ENCODE measurements around the gene GYPC.

Gene GYPC

DNA sequence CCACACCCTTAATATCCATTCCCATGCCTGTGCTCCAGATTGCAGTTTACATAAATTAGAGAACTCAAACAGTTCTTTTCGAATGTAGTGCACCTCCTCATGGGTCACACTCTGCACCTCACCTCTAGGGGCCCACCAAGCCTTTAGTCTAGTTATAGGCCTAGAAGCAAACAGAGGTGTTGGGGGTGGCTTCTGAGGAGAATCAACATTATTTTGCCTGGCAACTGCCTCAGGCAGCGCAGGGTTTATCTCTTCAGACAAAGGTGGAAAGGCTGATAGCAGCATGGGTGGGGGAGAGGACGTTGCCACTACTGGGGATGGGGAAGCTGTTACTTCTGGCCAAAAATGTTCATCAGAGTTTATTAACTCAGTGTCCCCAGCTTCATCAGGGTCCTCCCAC is 5.0 kb upstream of the GYPC start:
- DNase-seq (ENCODE audit: low spot score) = no peak

DNA sequence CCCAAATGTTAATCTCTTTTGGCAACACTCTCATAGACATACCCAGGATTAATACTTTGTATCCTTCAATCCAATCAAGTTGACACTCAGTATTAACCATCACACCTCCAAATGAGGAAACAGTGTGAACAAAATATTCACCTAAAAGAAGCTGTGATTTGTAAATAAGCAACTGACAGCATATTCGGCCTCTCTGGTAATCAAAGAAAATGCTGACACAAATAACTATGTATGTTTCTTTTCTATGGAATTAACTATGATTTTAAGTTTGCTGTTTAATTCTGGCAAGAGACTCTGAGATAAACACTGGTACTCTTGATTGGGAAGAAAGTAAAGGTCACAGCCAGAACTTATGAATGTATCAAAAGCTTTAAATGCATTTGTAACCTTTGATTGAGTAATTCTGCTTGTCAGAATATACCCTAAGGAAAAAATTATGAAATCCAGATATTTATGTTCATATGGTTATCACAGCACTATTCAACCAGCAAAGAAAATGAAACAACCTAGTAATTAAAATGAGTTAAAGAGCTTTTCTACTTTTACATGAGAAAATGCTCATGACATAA is 3.6 kb upstream of the GYPC start:
- no peak for DNase-seq (ENCODE audit: low spot score)

DNA sequence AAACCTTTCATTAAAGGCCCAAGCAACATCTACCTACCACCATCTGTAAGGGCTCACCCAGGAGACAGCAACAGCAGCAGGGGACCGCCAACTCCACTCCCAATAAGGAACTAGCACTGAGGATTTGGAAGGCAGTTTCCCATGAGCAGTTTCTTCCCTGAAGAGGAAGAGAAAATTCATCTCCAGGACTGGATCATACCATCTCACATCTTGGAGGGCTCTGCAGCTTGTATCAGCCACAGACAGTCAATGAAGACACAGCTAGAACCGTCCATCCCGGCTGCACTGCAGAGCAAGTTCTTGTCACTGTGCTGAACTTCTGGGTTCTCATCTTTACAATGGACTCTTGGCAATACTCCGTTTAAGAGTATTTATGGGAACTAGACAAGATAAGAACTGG is 2.8 kb upstream of the GYPC start:
- DNase-seq (ENCODE audit: low spot score) = no peak

DNA sequence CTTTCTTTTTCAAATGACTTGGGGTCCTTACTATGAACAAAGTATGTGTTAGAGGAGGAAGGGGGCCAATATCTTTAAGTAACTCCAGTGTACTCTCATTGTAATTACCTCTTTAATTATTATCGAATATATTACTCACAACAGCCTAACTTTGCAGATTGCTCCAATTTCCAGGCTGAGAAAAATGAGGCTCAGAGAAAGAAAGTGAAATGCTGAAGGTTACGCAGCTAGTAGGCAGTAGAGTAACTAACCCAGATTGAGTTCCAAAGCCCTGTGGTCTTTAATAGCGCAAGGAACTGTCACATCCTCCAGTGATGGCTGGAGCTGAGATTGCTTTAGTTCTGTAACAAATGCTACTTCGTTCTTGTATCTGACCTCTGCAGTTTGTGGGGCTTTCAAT is 2.2 kb upstream of the GYPC start:
- DNase-seq (ENCODE audit: low spot score) = no peak

DNA sequence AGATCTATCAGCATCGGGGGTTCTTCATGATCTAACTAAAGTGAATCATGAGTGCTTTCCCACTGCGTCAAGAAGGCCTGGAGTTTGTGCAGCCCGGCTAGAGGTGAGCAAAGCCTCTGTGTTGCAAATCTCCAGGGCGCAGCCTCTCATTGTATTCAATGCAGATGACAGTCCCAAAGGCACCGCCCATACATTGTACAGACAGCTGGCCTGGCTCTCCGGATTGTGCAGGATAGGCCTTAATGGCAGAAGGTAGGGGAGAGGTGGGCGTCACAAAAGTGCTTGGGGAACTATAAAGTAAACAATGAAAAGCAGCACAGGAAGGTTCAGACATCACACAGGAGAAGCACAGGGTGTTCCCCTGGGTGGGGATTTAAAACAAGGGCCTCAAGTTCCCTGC is 907 bp upstream of the GYPC start:
- no peak for DNase-seq (ENCODE audit: low spot score)

DNA sequence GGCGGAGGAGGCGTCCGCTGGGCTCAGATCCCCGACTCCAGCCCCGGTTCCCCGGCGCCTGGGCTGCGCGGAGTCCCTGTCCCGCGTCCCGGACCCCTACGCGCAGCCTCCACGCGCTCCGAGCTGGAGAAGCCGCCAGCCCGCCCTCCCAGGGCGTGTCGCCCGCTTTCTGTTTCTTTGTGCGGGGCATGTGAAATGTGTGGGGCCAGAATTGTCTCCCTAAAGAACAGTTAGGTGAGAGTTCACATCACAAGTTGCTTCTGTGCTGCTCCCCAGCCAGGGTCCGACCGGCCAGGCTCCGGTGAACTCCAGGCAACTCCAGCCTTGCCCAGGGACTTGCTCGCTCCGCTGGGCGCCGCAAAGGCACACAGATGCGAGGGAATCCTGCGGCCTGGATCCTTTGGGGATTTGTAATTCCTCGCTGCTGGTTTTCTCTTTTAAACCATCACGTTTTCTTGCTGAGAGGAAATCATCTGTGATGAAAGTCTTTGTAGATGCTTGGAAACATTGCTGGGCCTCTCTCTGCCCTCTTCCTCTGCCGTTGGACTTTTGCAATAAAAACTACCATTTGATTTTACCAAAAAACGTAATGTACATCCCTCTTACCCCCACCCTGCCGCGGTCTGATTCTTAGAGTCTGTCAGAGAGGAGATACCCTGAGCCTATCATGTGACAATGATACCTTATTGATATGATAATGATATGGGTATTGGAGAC is 631 bp downstream of the GYPC start:
- no peak for DNase-seq (ENCODE audit: low spot score)

DNA sequence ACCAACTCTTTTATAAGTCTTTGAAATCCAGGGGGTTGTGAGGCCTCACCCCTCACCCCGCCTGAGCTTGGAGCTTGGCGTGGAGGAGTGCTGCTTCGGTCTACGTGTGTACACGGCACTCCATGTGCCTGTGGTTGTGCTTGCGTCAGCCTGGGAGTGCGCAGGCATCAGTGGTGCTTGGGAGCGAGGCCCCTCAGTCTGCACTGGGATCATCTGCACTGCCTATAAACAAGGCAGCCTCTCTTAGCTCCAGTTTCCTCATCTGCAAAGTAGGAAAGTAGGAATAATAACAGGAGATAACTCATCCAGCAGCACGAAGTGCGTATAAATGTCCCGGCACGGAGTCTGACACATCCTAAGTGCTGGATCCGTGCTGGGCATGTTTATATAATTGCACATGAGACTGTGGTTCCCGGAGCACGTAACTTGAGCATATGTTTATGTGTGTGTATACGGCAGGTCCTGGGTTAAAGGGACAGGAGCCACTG is 1.2 kb downstream of the GYPC start:
- no peak for DNase-seq (ENCODE audit: low spot score)

DNA sequence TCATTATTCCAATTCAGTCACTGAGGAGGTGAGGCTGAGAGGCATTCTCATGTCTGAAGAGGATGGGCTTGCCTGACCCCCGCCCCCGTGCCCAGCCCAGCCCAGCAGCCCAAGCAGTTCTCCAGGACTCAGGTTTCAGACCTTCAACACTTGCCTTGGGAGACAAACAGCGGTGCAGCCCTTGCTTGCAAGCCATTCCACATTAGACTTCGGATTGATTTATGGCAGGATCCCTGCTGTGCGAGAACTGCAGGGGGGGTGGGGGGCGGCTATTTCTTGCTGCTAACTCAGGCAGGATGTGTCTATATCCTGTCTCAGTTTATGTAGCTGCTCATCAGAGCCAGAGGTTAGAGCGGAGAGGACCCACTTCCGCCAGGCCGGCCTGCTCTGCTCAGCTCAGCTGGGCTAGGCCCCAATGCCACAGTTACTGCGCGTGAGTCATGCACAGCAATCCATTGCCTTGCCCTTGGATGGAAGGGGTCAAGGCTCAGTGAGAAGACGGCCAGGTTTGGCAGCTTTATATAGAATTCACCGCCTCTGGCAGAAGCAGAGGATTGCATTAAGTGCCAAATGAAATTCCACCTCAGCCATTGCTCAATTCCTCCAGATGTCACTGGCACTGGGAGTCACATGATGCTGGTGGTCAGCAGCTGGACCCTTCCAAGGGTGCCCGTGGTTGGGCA is 1.8 kb downstream of the GYPC start:
- DNase-seq (ENCODE audit: low spot score) = no peak

DNA sequence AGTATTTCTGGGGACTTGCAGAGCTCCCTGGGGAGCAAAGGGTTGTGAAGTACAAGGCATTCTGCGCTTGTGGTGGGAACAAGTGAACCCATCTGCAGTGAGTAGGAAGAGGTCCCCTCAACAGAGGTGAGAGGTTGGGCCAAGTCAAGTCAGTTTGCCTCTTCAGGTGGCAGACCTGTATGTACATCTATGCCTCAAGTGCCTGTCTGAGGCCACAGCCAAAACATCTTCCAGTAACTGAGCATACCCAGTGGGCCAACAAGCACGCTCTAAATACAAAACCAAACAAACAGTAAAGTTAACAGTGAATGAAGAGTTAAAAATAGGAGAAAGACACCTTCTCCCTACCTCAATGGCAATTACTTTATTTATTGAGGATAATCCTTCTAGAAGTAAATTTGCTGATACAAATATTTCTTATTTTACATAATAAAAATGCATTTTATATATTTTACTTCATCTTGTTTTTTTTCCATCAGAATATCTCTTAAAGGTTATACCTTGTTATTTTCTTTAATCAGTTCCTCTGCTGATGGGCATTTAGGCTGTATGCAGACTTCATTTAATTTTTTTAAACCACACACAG is 2.5 kb downstream of the GYPC start:
- no peak for DNase-seq (ENCODE audit: low spot score)

DNA sequence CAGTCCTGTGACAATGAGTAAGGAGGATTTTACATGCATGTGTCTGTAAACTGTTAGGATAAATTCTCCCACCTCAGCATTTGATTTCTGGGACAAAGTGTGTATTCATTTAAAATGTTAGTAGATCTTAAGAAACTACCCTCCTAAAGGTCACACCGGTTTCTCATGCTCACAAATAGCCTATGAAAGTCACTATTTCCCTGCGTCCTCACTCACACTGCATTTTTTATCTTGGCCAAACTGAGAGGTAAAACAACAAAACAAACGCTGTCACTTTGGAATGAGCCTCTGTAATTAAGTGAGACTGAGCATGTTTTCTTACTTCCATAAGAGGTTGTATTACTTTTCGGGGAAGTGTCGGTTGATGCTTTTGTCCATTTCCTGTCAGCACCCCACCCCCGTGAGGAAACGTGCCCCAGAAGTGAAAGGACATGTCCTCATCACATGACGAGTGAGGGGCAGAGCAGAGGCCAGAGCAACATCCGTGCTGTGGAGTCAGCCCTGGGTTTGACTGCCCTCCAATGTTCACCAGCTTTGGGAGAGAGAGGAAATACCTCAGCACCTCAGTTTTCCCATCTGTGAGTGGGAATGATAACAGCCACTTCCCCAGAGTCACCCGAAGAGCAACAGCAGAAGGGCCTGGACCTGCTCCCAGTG is 3.1 kb downstream of the GYPC start:
- no peak for DNase-seq (ENCODE audit: low spot score)

DNA sequence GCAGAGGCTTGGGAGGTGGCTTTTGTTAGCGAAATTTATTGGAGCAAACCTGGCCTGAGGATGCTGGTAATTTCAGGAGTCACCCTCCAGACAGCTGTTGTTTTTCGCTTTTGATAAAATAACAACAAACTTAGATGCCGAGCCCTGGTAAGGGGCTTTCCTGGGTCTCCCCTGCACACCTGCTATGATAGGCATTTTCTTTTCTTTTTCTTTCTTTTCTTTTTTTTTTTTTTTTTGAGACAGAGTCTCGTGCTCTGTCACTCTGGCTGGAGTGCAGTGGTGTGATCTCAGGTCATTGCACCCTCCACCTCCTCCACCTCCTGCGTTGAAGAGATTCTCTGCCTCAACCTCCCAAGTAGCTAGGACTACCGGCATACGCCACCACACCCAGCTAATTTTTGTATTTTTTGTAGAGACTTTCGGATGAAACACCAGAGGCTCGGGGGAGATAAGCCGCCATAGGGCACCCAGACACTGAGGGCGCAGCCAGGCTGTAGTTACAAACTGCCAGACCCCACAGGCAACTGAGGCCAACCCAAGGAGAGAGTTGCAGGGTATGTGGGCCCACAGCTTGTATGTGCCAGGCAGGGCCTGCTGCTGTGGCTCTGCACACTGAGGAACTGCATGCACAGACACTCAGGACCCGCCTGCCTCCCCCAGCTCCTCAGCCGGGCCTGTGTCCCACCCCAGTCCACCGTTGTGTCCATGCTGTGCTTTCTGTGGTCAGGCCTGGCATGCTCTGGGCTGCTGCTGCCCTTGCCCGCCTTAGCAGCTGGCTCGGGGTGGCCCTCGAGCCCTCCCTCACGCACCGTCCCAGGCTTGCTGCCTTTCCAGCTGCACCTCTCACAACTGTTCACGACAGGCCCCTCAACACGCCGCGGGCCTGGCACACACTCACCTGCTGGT is 3.9 kb downstream of the GYPC start:
- DNase-seq (ENCODE audit: low spot score) = no peak

DNA sequence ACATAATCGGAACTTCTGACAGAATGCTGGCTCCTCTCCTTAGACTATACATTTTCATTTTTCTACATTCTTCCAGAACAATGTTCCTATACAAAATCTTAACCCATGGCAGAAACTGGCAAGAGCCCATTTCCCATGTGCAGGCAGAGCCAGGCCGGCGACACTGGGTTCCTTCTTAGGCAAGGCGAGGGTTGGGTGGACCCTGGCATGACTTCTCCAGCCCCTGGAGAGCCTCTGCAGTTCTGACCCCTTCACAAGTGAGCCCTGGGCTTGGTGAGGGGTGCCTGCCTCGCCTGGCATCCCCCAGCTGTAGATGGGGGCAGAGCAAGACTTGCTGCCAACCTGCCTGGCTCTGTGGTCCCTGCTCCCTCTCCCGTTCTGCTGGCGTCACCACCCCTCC is 5.0 kb downstream of the GYPC start:
- DNase-seq (ENCODE audit: low spot score) = no peak

DNA sequence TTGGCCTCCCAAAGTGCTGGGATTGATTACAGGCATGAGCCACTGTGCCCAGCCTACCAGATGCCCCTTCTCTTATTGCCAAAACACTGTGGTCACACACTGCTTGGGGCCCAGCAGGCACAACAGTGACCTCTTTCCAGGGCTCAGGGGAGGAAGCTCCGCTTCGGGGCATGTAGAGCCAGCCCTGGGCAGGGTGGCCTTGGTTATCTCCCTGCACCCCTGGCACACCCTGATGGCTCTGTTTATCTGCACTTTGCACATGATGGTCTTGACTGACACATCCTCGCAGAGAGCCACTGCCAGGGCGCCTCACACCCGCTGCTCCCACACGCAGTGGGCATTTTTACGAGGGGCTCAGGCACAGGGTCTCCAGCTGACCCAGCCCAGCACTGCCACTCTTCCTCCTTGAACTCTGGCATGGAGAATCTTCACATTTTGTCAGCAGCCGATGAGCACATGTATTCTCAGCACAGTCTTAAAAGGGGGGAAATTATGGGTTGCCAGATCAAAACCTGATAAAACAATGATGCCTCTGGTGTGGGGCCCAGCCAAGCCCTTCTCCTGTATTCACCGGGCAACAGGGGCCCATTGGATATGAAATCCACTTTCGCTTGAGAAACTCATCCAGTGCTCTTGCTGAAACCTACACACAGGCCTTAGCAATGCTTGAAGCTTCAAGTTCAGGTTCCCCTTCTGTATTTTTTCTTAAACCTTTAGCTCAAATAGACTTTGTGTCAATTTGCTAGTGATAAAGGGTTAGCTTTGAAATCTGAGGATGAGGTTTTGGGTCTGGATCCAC is 5.9 kb downstream of the GYPC start:
- no peak for DNase-seq (ENCODE audit: low spot score)

DNA sequence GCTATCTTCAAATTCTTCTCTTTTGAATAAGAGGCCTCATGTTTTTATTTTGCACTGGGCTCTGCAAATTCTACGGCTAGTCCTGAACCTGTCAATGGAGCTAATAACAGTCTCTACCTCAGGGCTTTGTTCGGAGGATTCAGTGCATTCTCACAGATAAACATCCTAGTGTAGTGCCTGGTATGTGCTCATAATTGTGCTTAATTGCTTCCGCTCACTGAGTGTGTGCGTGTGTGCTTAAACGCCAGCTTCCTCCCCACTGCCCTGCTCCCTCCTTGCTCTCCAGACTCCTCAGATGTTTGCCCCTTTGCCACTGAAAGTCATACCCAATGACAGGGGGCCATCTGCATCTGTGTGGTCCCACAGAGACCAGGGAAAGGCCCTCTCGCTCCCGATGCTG is 6.7 kb downstream of the GYPC start:
- DNase-seq (ENCODE audit: low spot score) = no peak

DNA sequence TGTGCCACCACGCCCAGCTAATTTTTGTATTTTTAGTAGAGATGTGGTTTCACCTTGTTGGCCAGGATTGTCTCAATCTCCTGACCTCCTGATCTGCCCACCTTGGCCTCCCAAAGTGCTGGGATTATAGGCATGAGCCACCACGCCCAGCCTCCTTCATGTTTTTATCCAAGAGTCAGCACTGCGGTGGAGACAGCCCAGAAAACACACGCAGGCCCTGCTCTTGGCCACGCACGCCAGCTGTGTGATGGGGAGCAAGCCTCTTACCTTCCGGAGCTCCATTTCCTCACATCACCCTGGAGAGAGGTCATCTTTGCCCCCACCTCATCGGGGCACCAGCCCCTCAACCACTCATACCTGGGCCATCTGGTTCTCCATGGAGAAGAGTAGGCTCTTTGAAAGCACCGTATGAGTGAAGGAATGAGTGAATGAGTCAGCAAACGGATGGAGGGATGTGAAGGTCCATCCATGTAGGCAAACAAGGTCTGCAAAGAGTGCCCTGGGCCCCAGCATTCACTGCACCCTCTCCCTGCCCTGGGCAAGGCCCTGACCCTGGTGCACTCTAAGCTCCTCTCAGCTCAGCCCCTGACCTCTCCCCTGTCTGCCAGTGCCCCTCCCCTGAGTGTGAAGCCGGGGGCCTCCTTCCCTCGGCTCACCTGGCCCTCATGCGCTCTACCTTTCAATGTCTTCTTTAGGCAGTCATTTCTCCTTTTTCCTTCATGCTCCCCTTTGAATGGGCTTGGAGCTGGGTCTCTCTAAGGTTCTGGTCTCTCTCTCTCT is 7.4 kb downstream of the GYPC start:
- no peak for DNase-seq (ENCODE audit: low spot score)

DNA sequence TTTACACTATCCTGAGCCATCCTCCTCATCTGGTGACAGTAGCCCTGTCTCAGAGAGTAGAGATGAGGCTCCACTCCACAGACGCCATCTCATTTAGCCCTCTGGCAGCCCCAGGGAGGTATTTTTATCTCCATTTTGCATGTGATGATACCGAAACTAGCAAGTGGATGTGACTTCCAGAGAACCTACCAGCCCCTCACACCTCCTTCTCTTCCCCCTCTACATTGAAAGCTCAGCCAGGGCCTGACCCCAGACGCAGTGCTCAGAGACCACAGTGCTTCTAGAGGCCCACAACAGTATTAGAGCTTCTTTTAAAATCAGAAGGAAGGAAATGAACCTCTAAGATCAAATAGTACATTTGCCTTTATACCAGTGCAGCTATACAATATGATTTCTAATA is 8.3 kb downstream of the GYPC start:
- no peak for DNase-seq (ENCODE audit: low spot score)

DNA sequence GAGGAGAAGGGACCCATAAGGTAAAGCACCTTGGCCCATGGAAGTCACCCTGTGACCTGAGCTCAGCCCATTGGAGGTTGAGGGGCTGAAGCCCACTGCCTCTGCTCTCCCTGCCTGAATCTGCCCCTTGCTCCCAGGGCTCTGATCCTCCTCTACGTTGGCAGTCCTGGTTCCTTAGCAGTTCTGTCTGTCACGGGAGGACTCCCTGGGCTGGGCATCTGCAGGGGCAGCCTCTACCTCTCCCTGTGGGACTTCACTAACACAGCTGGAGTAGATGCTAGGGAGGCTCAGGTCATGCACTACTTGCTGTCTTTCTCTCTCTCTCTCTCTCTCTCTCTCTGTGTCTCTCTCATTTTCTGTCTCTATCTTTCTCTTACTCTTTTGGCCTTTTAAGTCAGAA is 8.7 kb downstream of the GYPC start:
- no peak for DNase-seq (ENCODE audit: low spot score)

DNA sequence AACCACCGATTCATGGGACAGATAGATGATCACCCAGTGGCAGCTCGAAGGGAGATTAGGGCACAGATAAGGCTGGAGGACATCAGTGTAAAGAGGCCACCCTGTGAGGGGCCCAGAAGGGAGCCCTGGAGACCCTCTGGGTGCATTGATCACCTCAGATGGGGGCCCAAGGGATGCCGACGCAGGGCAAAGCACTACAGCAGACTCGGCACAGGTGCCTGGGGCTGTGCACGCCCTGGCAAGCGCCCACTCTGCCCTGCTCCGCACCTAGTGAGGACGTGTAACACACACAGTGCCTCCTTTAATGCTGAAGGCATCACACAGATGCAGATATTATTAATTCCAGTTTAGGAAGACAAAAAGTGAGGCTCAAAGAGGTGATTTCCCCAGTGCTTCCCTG is 9.5 kb downstream of the GYPC start:
- no peak for DNase-seq (ENCODE audit: low spot score)

DNA sequence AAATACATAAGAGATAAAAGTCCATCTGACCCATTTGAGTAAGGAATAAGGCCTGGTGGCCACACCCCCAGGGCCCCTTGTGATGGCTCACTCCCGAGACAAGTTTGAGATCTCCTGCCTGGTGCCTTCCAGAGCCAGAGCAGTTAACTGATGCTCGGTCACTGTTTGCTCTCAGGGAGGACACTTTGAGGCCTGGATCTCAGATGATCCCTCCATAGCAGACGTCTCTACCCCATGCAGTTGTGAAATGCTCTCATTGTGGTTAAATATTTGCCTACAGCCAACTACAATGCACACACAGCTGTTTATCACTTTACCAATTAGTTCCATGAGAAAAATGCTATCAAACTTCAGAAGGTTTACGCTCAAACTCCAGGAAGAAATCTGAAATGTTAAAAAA is 12.3 kb downstream of the GYPC start:
- no peak for DNase-seq (ENCODE audit: low spot score)

DNA sequence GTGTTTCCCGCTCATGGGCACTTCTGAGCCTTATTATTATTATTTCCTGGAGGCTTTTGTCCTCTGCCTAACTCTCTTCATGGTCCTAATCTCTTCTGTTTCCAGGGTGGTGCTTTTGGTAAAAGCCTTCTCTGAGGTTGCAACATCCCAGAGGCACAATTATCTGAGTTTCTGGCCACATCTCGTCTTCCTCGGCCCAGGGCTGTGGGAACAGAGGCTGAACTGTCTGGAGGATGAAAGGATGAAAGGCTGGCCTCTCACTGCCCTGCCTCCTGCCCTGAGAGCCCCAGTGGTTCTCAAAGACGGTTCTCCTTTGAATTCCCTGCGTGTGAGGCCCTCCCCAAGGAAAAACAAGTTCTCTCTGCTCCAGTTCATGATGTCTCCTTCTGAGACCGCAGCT is 13.8 kb downstream of the GYPC start:
- no peak for DNase-seq (ENCODE audit: low spot score)
